ENCODE data around the gene PDK1. TPM values are rescaled to one million over a fixed set of nuclear protein-coding genes. Genes with fewer than 3 reads are reported as not detected.

Gene PDK1
- total RNA-seq, 1 donor: 16.4 TPM

DNA sequence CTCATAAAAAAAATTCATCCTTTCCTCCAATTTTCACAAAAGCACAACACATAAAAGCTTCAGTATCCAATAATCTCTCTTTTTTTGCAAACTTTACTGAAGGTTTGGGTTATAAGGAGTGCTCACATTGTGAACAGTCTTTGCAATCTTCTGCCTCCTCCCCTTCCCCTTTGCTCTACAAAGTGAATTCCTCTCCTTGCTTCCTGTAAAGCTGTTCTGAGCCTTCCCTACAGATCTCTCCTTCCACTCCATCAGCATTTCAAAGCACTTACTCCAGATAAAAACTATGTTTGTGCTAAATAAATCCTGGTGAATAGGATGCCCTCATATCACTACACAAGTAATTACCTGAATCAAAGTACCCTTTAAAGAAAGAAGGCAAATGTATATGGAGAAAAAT is 4.6 kb upstream of the PDK1 start:
- peak; percentile 19 for DNase-seq (ENCODE audit: low read depth)
- H3K4me3 ChIP-seq (ENCODE audit: low read depth, low read length): no peak overlapping the region
- TF ChIP-seq, protein P1, sequence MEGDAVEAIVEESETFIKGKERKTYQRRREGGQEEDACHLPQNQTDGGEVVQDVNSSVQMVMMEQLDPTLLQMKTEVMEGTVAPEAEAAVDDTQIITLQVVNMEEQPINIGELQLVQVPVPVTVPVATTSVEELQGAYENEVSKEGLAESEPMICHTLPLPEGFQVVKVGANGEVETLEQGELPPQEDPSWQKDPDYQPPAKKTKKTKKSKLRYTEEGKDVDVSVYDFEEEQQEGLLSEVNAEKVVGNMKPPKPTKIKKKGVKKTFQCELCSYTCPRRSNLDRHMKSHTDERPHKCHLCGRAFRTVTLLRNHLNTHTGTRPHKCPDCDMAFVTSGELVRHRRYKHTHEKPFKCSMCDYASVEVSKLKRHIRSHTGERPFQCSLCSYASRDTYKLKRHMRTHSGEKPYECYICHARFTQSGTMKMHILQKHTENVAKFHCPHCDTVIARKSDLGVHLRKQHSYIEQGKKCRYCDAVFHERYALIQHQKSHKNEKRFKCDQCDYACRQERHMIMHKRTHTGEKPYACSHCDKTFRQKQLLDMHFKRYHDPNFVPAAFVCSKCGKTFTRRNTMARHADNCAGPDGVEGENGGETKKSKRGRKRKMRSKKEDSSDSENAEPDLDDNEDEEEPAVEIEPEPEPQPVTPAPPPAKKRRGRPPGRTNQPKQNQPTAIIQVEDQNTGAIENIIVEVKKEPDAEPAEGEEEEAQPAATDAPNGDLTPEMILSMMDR (IDR thresholded peaks at IDR 0.05; ENCODE audit: insufficient read depth, low read length): no peak

DNA sequence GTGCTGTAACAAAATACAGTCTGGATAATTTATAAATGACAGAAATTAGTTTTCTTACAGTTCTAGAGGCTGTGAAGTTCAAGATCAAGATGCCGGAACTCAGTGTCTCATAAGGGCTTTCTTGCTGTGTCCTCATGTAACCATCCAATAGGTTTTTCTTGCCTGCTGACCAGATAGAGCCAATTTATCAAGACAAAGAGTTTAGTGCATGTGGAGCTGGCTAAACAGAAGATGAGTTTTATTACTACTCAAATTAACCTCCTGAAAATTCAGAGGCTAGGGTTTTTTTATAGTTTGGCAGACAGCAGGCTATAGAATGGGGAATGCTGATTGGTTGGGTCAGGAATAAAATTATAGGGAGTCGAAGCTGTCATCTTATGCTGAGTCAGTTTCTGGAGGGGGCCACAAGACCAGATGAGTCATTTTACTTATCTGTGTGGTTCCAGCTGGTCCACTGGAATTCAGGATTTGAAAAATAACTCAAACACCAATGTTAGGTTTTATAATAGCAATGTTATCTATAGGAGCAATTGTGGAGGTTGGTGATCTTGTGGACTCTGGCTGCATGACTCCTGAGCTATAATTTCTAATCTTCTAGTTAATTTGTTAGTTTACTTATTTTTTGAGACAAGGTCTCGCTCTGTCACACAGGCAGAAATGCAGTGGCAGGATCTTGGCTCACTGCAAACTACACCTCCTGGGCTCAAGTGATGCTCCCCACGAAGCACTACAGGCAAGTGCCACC is 3.2 kb upstream of the PDK1 start:
- peak; percentile 93 for DNase-seq (ENCODE audit: low read depth)
- TF ChIP-seq, protein P1 (IDR thresholded peaks at IDR 0.05; ENCODE audit: insufficient read depth, low read length): no peak
- no peak overlapping the region for H3K4me3 ChIP-seq (ENCODE audit: low read depth, low read length)

DNA sequence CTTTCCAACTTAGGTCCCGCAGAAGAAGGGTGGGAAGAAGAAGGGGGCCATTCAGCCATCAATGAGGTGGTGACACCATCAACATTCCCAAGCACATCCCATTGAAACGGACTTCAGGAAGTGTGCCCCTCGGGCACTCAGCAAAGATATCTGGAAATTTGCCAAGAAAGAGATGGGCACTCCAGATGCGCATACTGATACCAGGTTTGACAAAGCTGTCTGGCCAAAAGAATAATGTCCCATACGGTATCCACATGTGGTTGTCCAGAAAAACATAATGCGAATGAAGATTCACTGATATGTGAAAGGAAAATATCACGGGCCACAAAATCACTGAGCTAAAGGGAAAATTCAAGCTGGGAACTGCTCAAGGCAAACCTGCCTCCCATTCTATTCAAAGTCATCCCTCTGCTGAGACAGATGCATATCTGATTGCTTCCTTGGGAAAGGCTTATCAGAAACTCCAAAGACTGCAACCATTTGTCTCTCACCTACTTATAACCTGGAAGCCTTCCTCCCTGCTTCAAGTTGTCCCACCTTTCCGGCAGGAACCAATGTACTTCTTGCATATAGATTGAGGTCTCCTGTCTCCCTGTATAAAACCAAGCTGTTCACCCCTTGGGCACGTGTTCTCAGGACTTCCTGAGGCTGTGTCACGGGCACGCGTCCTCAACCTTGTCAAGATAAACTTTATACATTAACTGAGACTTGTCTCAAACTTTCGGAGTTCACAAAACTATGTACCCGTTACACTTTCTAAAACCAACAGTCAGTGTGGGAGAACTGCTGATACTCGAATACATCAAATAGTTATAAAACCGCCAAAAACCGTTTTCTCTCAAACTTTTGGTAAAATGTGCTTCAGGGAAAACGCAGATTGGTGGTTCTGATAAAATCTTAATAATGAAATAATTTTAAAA is 1.3 kb upstream of the PDK1 start:
- H3K4me3 ChIP-seq (ENCODE audit: low read depth, low read length): peak overlapping the region; percentile 89
- DNase-seq (ENCODE audit: low read depth): no peak
- TF ChIP-seq, protein P1 (IDR thresholded peaks at IDR 0.05; ENCODE audit: insufficient read depth, low read length): no peak

DNA sequence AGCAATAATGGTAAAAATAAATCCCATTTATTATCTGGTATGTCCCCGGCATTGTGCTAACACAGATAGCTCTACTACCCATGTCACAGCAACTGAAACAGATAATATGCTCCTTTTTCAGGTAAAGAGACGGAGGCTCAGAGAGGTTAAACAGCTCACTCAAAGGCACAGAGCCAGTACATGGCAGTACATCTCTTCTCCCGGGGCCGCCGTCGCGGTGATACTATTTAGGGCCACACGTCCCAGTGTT is 693 bp upstream of the PDK1 start:
- peak overlapping the region; percentile 89 for H3K4me3 ChIP-seq (ENCODE audit: low read depth, low read length)
- TF ChIP-seq, protein P1 (IDR thresholded peaks at IDR 0.05; ENCODE audit: insufficient read depth, low read length): no peak
- no peak for DNase-seq (ENCODE audit: low read depth)

DNA sequence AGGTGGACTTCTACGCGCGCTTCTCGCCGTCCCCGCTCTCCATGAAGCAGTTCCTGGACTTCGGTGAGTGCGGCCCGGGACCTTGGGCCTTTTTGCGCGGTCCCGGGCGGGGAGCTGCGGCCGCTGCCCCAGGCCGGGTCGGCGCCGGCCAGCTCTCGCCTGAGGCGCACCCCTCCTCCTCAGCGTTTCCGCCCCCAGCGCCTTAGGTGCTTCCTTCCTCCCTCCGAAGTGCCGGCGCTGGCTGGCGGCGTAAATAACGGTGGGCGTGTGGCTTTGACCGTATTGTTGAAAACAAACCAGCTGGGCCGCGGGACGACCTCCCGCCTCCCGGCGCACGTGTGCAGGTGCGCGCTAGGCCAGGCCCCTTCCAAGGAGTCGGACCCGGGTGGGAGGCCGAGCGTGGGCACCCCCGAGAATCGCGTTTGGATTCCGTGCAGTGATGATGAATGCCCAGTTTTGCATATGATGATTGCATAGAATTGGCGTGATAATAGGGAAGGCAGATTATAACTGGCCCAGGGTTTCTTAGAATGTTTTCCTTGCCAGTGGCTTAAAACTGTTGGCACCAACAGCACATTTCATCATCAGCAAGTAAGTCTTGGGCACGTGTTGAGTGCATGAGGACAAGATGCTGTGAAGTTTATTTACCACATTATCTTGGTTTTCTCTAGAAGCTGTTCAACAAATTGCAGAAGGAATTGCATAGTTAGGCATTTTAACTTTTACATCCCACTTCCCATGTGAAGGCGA is 569 bp downstream of the PDK1 start:
- peak; percentile 80 for DNase-seq (ENCODE audit: low read depth)
- H3K4me3 ChIP-seq (ENCODE audit: low read depth, low read length): peak overlapping the region; percentile 89
- TF ChIP-seq, protein P1 (IDR thresholded peaks at IDR 0.05; ENCODE audit: insufficient read depth, low read length): no peak

DNA sequence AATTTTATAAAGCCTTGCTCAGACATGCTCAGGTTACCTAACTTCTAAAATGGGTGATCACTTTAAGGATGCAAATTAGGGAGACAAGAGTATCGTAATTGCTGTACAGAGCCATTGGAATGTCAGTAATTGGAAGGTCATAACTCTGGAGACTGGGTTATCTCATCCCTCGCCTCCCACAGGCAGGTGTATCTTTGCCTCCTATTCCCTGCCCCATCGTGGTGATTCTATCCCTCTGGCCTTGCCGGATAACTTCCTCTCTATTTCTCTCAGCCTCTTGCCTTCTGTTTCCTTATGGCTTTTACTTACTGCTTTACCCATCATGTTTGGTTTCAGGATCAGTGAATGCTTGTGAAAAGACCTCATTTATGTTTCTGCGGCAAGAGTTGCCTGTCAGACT is 2.5 kb downstream of the PDK1 start:
- no peak overlapping the region for H3K4me3 ChIP-seq (ENCODE audit: low read depth, low read length)
- TF ChIP-seq, protein P1 (IDR thresholded peaks at IDR 0.05; ENCODE audit: insufficient read depth, low read length): no peak
- DNase-seq (ENCODE audit: low read depth): no peak

Measured in fibroblast of the aortic adventitia (primary cell).